ENCODE results near the gene ADD3.

The ADD3 gene

GRCh38 chr10:110013630-110014293 lies 6.0 kb downstream of the ADD3 start:
- no peak for DNase-seq (ENCODE audit: extremely low read depth, insufficient read length)
- no peak for TF ChIP-seq CTCF (IDR thresholded peaks at IDR 0.05; ENCODE audit: insufficient read depth, low read length, poor library complexity, severe bottlenecking)
- Histone ChIP-seq H3K27me3 (replicated peaks; ENCODE audit: control insufficient read depth, insufficient read depth, low read length) (no peaks in the 10 kb centered on the region), H3K4me3 (replicated peaks; ENCODE audit: low read depth, low read length) (no peak overlapping the region), H3K36me3 (ENCODE audit: control insufficient read depth, insufficient read depth, low read length) (no peaks in the 10 kb centered on the region)

- no peak for DNase-seq (ENCODE audit: extremely low read depth, insufficient read length)
- no peaks in the 10 kb centered on the region for H3K27me3 ChIP-seq (replicated peaks; ENCODE audit: control insufficient read depth, insufficient read depth, low read length)
- H3K4me3 ChIP-seq (replicated peaks; ENCODE audit: low read depth, low read length), result no peak overlapping the region
- TF ChIP-seq CTCF (IDR thresholded peaks at IDR 0.05; ENCODE audit: insufficient read depth, low read length, poor library complexity, severe bottlenecking), result peak; percentile 34
- no peaks in the 10 kb centered on the region for H3K36me3 ChIP-seq (ENCODE audit: control insufficient read depth, insufficient read depth, low read length)
Observed at GRCh38 chr10:110016039-110016438, 8.3 kb downstream of the ADD3 start.

- TF ChIP-seq CTCF (IDR thresholded peaks at IDR 0.05; ENCODE audit: insufficient read depth, low read length, poor library complexity, severe bottlenecking), result no peak
- Histone ChIP-seq H3K4me3 (replicated peaks; ENCODE audit: low read depth, low read length) (no peak overlapping the region), H3K36me3 (ENCODE audit: control insufficient read depth, insufficient read depth, low read length) (no peaks in the 10 kb centered on the region), H3K27me3 (replicated peaks; ENCODE audit: control insufficient read depth, insufficient read depth, low read length) (no peaks in the 10 kb centered on the region)
- DNase-seq (ENCODE audit: extremely low read depth, insufficient read length), result no peak
Observed at GRCh38 chr10:110017052-110017451, 9.3 kb downstream of the ADD3 start.

GRCh38 chr10:110017907-110018306 lies 10.1 kb downstream of the ADD3 start:
- no peaks in the 10 kb centered on the region for H3K36me3 ChIP-seq (ENCODE audit: control insufficient read depth, insufficient read depth, low read length)
- H3K27me3 ChIP-seq (replicated peaks; ENCODE audit: control insufficient read depth, insufficient read depth, low read length), result no peaks in the 10 kb centered on the region
- no peak for TF ChIP-seq CTCF (IDR thresholded peaks at IDR 0.05; ENCODE audit: insufficient read depth, low read length, poor library complexity, severe bottlenecking)
- no peak for DNase-seq (ENCODE audit: extremely low read depth, insufficient read length)
- no peak overlapping the region for H3K4me3 ChIP-seq (replicated peaks; ENCODE audit: low read depth, low read length)

- no peak for TF ChIP-seq CTCF (IDR thresholded peaks at IDR 0.05; ENCODE audit: insufficient read depth, low read length, poor library complexity, severe bottlenecking)
- no peak for DNase-seq (ENCODE audit: extremely low read depth, insufficient read length)
- no peaks in the 10 kb centered on the region for H3K27me3 ChIP-seq (replicated peaks; ENCODE audit: control insufficient read depth, insufficient read depth, low read length)
Observed at GRCh38 chr10:110020265-110020664, 12.5 kb downstream of the ADD3 start.

More at GRCh38 chr10:110020265-110020664, 12.5 kb downstream of the ADD3 start:
- H3K4me3 ChIP-seq (replicated peaks; ENCODE audit: low read depth, low read length), result no peak overlapping the region
- no peaks in the 10 kb centered on the region for H3K36me3 ChIP-seq (ENCODE audit: control insufficient read depth, insufficient read depth, low read length)

Measured in GM06990 (cell line).